Tibial nerve (tissue), 4 donors: Measurements from ENCODE around the gene BTRC. TPM values are rescaled to one million over a fixed set of nuclear protein-coding genes. Genes with fewer than 3 reads are reported as not detected.

ENCODE experiments used
- DNase-seq, 2 donors: peaks; one replicate each; pipeline ENCODE4 v3.0.0-alpha.2; 2019; ENCODE audit warnings: low spot score in 2 of 2
- H3K27ac ChIP-seq, 4 donors: fragments of 200-600 bp; sonication (generic) in 3 of 4; one replicate each; pipeline ENCODE4 v1.5.1; 2017 to 2019; ENCODE audit warnings: mild to moderate bottlenecking in 1 of 4
- H3K27me3 ChIP-seq, 2 donors: fragments of 200-600 bp; sonication (generic) in 1 of 2; one replicate each; pipeline versions ENCODE4 v1.5.1 to v1.6.0; 2017 to 2019
- H3K36me3 ChIP-seq, 3 donors: fragments of 200-600 bp; sonication (generic); one replicate each; pipeline ENCODE4 v1.5.1; 2018 to 2019
- H3K4me1 ChIP-seq, 4 donors: fragments of 200-600 bp; sonication (generic) in 3 of 4; one replicate each; pipeline ENCODE4 v1.5.1; 2017 to 2019
- H3K4me3 ChIP-seq, 4 donors: fragments of 200-600 bp; sonication (generic) in 3 of 4; one replicate each; pipeline ENCODE4 v1.5.1; 2017 to 2019; ENCODE audit warnings: mild to moderate bottlenecking in 1 of 4, moderate library complexity in 1 of 4
- H3K9me3 ChIP-seq, 4 donors: fragments of 200-600 bp; sonication (generic) in 3 of 4; one replicate each; pipeline ENCODE4 v1.5.1; 2017 to 2019
- CTCF ChIP-seq, 5 experiments: fragments of 200-600 bp in 3 of 5; fragments of 450-650 bp in 2 of 5; sonication (generic) in 3 of 5; IDR thresholded peaks; one replicate each; pipeline ENCODE4 v1.5.1; 2016 to 2019; ENCODE audit warnings: antibody characterized with exemption in 5 of 5, mild to moderate bottlenecking in 3 of 5, moderate library complexity in 2 of 5
- EP300 ChIP-seq, 2 donors: sonication (generic); formaldehyde crosslinking; IDR thresholded peaks; one replicate each; pipeline ENCODE4 v1.6.1; 2017; ENCODE audit warnings: antibody characterized with exemption in 2 of 2, mild to moderate bottlenecking in 1 of 2
- POLR2A ChIP-seq, 2 donors: fragments of 450-650 bp; IDR thresholded peaks; one replicate each; pipeline ENCODE4 v1.6.1; 2017; ENCODE audit warnings: antibody characterized with exemption in 2 of 2, mild to moderate bottlenecking in 2 of 2, moderate library complexity in 2 of 2
- WGBS, 2 donors: methylation state at CpG; one replicate each; pipeline ENCODE4 v1.1.5; 2018; 5-methylcytosine and 5-hydroxymethylcytosine counted together
- small RNA-seq: library from RNA; depleted of rRNA; stranded (forward); fragments of <200 nt; gene quantifications from one replicate; pipeline ENCODE3, GENCODE V24; 2016
- total RNA-seq, 4 donors: library from RNA; depleted of rRNA; stranded (reverse); fragments of >200 nt; gene quantifications; one replicate each; pipeline ENCODE4 v1.1.0, GENCODE V29; 2016

BTRC gene
- total RNA-seq, 4 donors from 2014 or later, result 7.9 to 14.2 (median 8.8) TPM

DNA sequence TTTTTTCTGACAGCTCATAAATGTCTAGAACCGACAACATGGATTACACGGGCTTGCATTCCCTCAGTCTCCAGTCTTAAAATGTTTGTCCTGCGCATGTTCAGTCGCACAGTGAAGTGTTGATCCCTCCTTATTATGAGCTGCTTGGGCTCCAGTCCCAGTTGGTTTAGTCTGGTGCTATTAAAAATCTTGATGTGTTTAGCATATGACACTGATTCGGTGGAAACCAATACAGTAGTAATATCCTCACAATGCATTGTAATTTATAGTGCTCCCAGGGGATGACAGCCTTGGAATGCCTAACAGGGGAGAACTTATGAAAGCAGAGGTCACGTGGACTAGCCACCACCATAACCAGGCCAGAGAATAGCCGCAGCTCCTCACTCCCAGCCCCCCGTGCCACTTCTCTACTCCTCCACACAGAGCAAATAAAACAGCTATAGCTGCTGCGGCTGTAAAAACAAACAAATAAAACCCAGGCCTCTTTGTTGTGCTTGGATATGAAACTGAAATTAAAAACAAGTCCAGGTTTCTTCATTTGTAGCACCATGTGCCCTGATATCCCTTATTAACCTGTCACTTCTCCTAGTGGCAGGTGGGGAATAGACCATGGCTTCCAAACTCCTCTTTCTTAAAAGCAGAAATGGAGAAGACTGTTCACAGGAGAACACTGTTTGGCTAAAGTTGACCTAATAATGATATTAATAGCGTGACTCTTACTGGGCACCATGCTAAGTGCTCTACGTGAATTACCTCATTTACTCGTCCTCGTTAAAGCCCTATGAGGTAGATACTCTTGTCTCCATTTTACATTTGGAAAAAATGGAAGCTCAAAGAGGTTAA is 241.8 kb downstream of the BTRC start:
- TF ChIP-seq EP300 (IDR thresholded peaks at IDR 0.05) (no peak), CTCF (IDR thresholded peaks at IDR 0.05) (no peak)
- DNase-seq, result no peak
- Histone ChIP-seq H3K9me3 (no peaks in the 10 kb centered on the region), H3K27ac (no peak overlapping the region), H3K4me3 (no peak overlapping the region), H3K27me3 (no peaks in the 10 kb centered on the region), H3K36me3 (peaks cover 0 to 2% (median 0%) of the 10 kb centered on the region in 3 donors), H3K4me1 (peaks cover 0 to 6% (median 2%) of the 10 kb centered on the region in 4 donors)
- WGBS, 2 donors, result 60 to 63% methylated on average over 13 of the region's 13 CpGs

GRCh38 chr10:101597091-101597900 is 243.3 kb downstream of the BTRC start:
- Histone ChIP-seq H3K4me1 (peaks cover 0 to 7% (median 2%) of the 10 kb centered on the region in 4 donors), H3K9me3 (no peaks in the 10 kb centered on the region), H3K36me3 (peaks cover 0 to 9% (median 0%) of the 10 kb centered on the region in 3 donors), H3K4me3 (no peak overlapping the region), H3K27me3 (no peaks in the 10 kb centered on the region), H3K27ac (no peak overlapping the region)
- TF ChIP-seq POLR2A (IDR thresholded peaks at IDR 0.05) (no peak), CTCF (IDR thresholded peaks at IDR 0.05) (no peak), EP300 (IDR thresholded peaks at IDR 0.05) (no peak)
- no peak for DNase-seq
- 71 to 73% methylated on average over 14 of the region's 14 CpGs for WGBS, 2 donors

- WGBS, 2 donors, result 79 to 88% methylated on average over 1 of the region's 1 CpG
- TF ChIP-seq CTCF (IDR thresholded peaks at IDR 0.05) (no peak), POLR2A (IDR thresholded peaks at IDR 0.05) (no peak), EP300 (IDR thresholded peaks at IDR 0.05) (no peak)
- H3K36me3 ChIP-seq, result peaks cover 0 to 40% (median 0%) of the 10 kb centered on the region in 3 donors
Observed at GRCh38 chr10:101601541-101601940, 247.6 kb downstream of the BTRC start.

GRCh38 chr10:101602761-101603398 is 248.9 kb downstream of the BTRC start:
- peak; percentile 48 to 61 for DNase-seq

More at GRCh38 chr10:101601541-101601940, 247.6 kb downstream of the BTRC start:
- Histone ChIP-seq H3K4me3 (no peak overlapping the region), H3K27me3 (no peaks in the 10 kb centered on the region), H3K4me1 (peaks cover 0 to 3% (median 0%) of the 10 kb centered on the region in 4 donors), H3K9me3 (no peaks in the 10 kb centered on the region), H3K27ac (no peak overlapping the region)
- no peak for DNase-seq

More at GRCh38 chr10:101602761-101603398, 248.9 kb downstream of the BTRC start:
- no peak overlapping the region for H3K27ac ChIP-seq
- no peak overlapping the region for H3K4me3 ChIP-seq
- TF ChIP-seq CTCF (IDR thresholded peaks at IDR 0.05) (peak; percentile 70 to 83 (median 78)), EP300 (IDR thresholded peaks at IDR 0.05) (no peak)
- no peaks in the 10 kb centered on the region for H3K27me3 ChIP-seq
- H3K9me3 ChIP-seq, result no peaks in the 10 kb centered on the region
- H3K36me3 ChIP-seq, result peaks cover 0 to 53% (median 0%) of the 10 kb centered on the region in 3 donors
- peaks cover 0 to 3% (median 0%) of the 10 kb centered on the region in 4 donors for H3K4me1 ChIP-seq
- 49 to 51% methylated on average over 6 of the region's 6 CpGs for WGBS, 2 donors

Small RNAs within 50 kb of the gene (small RNA-seq; reads per million reads assigned to genes)
- gene MIR3158-1 (not detected), gene RNU2-43P (not detected), gene RNU2-59P (1.0 reads per million, percentile 19 among the genes with 10 or more reads in this experiment)

Other genes starting within 250 kb of the BTRC start
- gene TLX1, start 222.9 kb upstream of the BTRC start, total RNA-seq, result not detected
- under 1 TPM in 1 of 4 donors, not detected in 3; 0.60 TPM for gene LBX1, start 124.7 kb upstream of the BTRC start, total RNA-seq
- 10 to 100 TPM; 27.8 to 45.7 (median 35.8) TPM for gene POLL, start 234.1 kb downstream of the BTRC start, total RNA-seq
- gene DPCD, start 234.2 kb downstream of the BTRC start, total RNA-seq, result 10 to 100 TPM in 2 of 4 donors, 1 to 10 TPM in 2; 6.0 to 28.5 (median 16.3) TPM